Endothelial cell (in vitro differentiated cells): ENCODE results near the gene DDX49. TPM values are rescaled to one million over a fixed set of nuclear protein-coding genes. Genes with fewer than 3 reads are reported as not detected.

Experiments used
- DNase-seq: peaks from one replicate; pipeline ENCODE4 v3.0.0; 2021; ENCODE audit warnings: low spot score
- H3K27ac Mint-ChIP-seq: one replicate; pipeline ENCODE4 v1.8.0; 2021; ENCODE audit warnings: mixed read lengths, inconsistent platforms; ENCODE audit not compliant: unreplicated experiment
- H3K27me3 Mint-ChIP-seq: one replicate; pipeline ENCODE4 v1.8.0; 2021; ENCODE audit warnings: mild to moderate bottlenecking, moderate library complexity, mixed read lengths, inconsistent platforms; ENCODE audit not compliant: unreplicated experiment
- H3K36me3 Mint-ChIP-seq: one replicate; pipeline ENCODE4 v1.8.0; 2021; ENCODE audit warnings: mild to moderate bottlenecking, low read depth, mixed read lengths, inconsistent platforms; ENCODE audit not compliant: unreplicated experiment
- H3K4me1 Mint-ChIP-seq: one replicate; pipeline ENCODE4 v1.8.0; 2021; ENCODE audit warnings: mild to moderate bottlenecking, mixed read lengths, inconsistent platforms; ENCODE audit not compliant: unreplicated experiment
- H3K4me3 Mint-ChIP-seq: one replicate; pipeline ENCODE4 v1.8.0; 2021; ENCODE audit warnings: mild to moderate bottlenecking, mixed read lengths, inconsistent platforms; ENCODE audit not compliant: unreplicated experiment
- H3K9me3 Mint-ChIP-seq: one replicate; pipeline ENCODE4 v1.8.0; 2021; ENCODE audit warnings: mixed read lengths, inconsistent platforms; ENCODE audit not compliant: unreplicated experiment
- CTCF ChIP-seq: fragments of 200-600 bp; sonication (generic); IDR thresholded peaks from one replicate; pipeline ENCODE4 v1.5.0; 2021; ENCODE audit warnings: antibody characterized with exemption; ENCODE audit not compliant: unreplicated experiment
- total RNA-seq: library from RNA; stranded (reverse); fragmentation: NEBNext Ultra II Directional; extraction: Animal tissue kit (Norgen Biotek cat#: 25700); gene quantifications from one replicate; pipeline ENCODE4 v1.2.1, GENCODE V29; 2021; ENCODE audit not compliant: unreplicated experiment

DDX49 gene
- total RNA-seq, 1 donor from 2014 or later: 33.7 TPM

- Mint-ChIP-seq H3K9me3 (no peaks in the 10 kb centered on the region), H3K36me3 (peaks cover 36% of the 10 kb centered on the region), H3K4me3 (no peak overlapping the region), H3K27me3 (peaks cover 23% of the 10 kb centered on the region), H3K4me1 (peaks cover 8% of the 10 kb centered on the region), H3K27ac (no peak overlapping the region)
- DNase-seq: no peak
- no peak for TF ChIP-seq CTCF
Observed at GRCh38 chr19:18929311-18929710, 9.8 kb downstream of the DDX49 start.

GRCh38 chr19:18931316-18932162 lies 12.0 kb downstream of the DDX49 start:
- TF ChIP-seq CTCF: no peak
- peak overlapping the region; percentile 67 for H3K4me3 Mint-ChIP-seq
- no peak overlapping the region for H3K27ac Mint-ChIP-seq
- no peaks in the 10 kb centered on the region for H3K9me3 Mint-ChIP-seq
- no peak for DNase-seq
- peaks cover 6% of the 10 kb centered on the region for H3K4me1 Mint-ChIP-seq
- H3K36me3 Mint-ChIP-seq: peaks cover 26% of the 10 kb centered on the region
- H3K27me3 Mint-ChIP-seq: peaks cover 19% of the 10 kb centered on the region

- peak; percentile 90 for DNase-seq
- H3K27ac Mint-ChIP-seq: no peak overlapping the region
- peak overlapping the region; percentile 69 for H3K4me3 Mint-ChIP-seq
- peaks cover 6% of the 10 kb centered on the region for H3K4me1 Mint-ChIP-seq
- H3K9me3 Mint-ChIP-seq: no peaks in the 10 kb centered on the region
- peaks cover 16% of the 10 kb centered on the region for H3K27me3 Mint-ChIP-seq
- H3K36me3 Mint-ChIP-seq: peaks cover 22% of the 10 kb centered on the region
- no peak for TF ChIP-seq CTCF
Observed at GRCh38 chr19:18932216-18932841, 12.8 kb downstream of the DDX49 start.

- Mint-ChIP-seq H3K27ac (no peak overlapping the region), H3K9me3 (no peaks in the 10 kb centered on the region), H3K4me1 (peaks cover 12% of the 10 kb centered on the region), H3K36me3 (peaks cover 29% of the 10 kb centered on the region), H3K4me3 (no peak overlapping the region), H3K27me3 (peaks cover 11% of the 10 kb centered on the region)
- no peak for DNase-seq
- no peak for TF ChIP-seq CTCF
Observed at GRCh38 chr19:18933297-18933696, 13.8 kb downstream of the DDX49 start.

GRCh38 chr19:18939163-18939562 lies 19.6 kb downstream of the DDX49 start:
- H3K27ac Mint-ChIP-seq: no peak overlapping the region
- peaks cover 4% of the 10 kb centered on the region for H3K27me3 Mint-ChIP-seq
- H3K4me1 Mint-ChIP-seq: peaks cover 21% of the 10 kb centered on the region
- TF ChIP-seq CTCF: no peak
- peaks cover 21% of the 10 kb centered on the region for H3K36me3 Mint-ChIP-seq
- H3K4me3 Mint-ChIP-seq: peak overlapping the region; percentile 98
- H3K9me3 Mint-ChIP-seq: no peaks in the 10 kb centered on the region
- DNase-seq: no peak
